Neuron (in vitro differentiated cells): ENCODE results near the gene HMGXB4.

ENCODE experiments used
- H2AFZ ChIP-seq: one replicate; pipeline ENCODE4 v1.6.1; 2013; ENCODE audit warnings: low read depth, mild to moderate bottlenecking, inconsistent platforms, low read length, moderate library complexity
- H3K27me3 ChIP-seq: one replicate; pipeline ENCODE4 v1.6.1; 2013; ENCODE audit warnings: low read length; ENCODE audit not compliant: insufficient read depth
- H3K36me3 ChIP-seq: one replicate; pipeline ENCODE4 v1.6.1; 2013; ENCODE audit warnings: low read length; ENCODE audit not compliant: insufficient read depth
- H3K4me1 ChIP-seq: one replicate; pipeline ENCODE4 v1.6.1; 2013; ENCODE audit warnings: low read length; ENCODE audit not compliant: insufficient read depth
- H3K4me3 ChIP-seq: 2 replicates; pipeline ENCODE4 v1.5.1; 2013; ENCODE audit warnings: mild to moderate bottlenecking, low read length, moderate library complexity
- H3K9me3 ChIP-seq: one replicate; pipeline ENCODE4 v1.6.1; 2013; ENCODE audit warnings: low read length

HMGXB4 gene

GRCh38 chr22:35315855-35316745 lies 58.8 kb downstream of the HMGXB4 start:
- peaks cover 3% of the 10 kb centered on the region for H3K4me1 ChIP-seq
- no peaks in the 10 kb centered on the region for H3K27me3 ChIP-seq
- H3K4me3 ChIP-seq: no peak overlapping the region
- peaks cover 9% of the 10 kb centered on the region for H3K36me3 ChIP-seq
- H2AFZ ChIP-seq: no peak overlapping the region
- no peaks in the 10 kb centered on the region for H3K9me3 ChIP-seq

GRCh38 chr22:35316751-35317150 lies 59.5 kb downstream of the HMGXB4 start:
- Histone ChIP-seq H3K9me3 (no peaks in the 10 kb centered on the region), H3K27me3 (no peaks in the 10 kb centered on the region), H2AFZ (no peak overlapping the region), H3K4me3 (no peak overlapping the region), H3K36me3 (peaks cover 9% of the 10 kb centered on the region), H3K4me1 (peaks cover 3% of the 10 kb centered on the region)

GRCh38 chr22:35317680-35318290 lies 60.5 kb downstream of the HMGXB4 start:
- H3K36me3 ChIP-seq: peaks cover 16% of the 10 kb centered on the region

GRCh38 chr22:35318346-35319215 lies 61.3 kb downstream of the HMGXB4 start:
- Histone ChIP-seq H3K4me1 (no peaks in the 10 kb centered on the region), H2AFZ (no peak overlapping the region), H3K4me3 (no peak overlapping the region), H3K27me3 (no peaks in the 10 kb centered on the region), H3K36me3 (peaks cover 20% of the 10 kb centered on the region), H3K9me3 (no peaks in the 10 kb centered on the region)

More at GRCh38 chr22:35317680-35318290, 60.5 kb downstream of the HMGXB4 start:
- Histone ChIP-seq H3K9me3 (no peaks in the 10 kb centered on the region), H3K4me1 (no peaks in the 10 kb centered on the region), H3K4me3 (no peak overlapping the region), H2AFZ (no peak overlapping the region), H3K27me3 (no peaks in the 10 kb centered on the region)

GRCh38 chr22:35319244-35319985 lies 62.1 kb downstream of the HMGXB4 start:
- Histone ChIP-seq H3K36me3 (peaks cover 26% of the 10 kb centered on the region), H3K27me3 (no peaks in the 10 kb centered on the region), H3K4me3 (no peak overlapping the region), H3K9me3 (no peaks in the 10 kb centered on the region), H3K4me1 (no peaks in the 10 kb centered on the region), H2AFZ (no peak overlapping the region)

GRCh38 chr22:35322126-35322525 lies 64.8 kb downstream of the HMGXB4 start:
- Histone ChIP-seq H3K9me3 (no peaks in the 10 kb centered on the region), H3K4me3 (no peak overlapping the region), H3K36me3 (peaks cover 44% of the 10 kb centered on the region)

GRCh38 chr22:35322893-35323292 lies 65.6 kb downstream of the HMGXB4 start:
- Histone ChIP-seq H3K4me3 (no peak overlapping the region), H2AFZ (no peak overlapping the region), H3K27me3 (no peaks in the 10 kb centered on the region), H3K4me1 (no peaks in the 10 kb centered on the region), H3K36me3 (peaks cover 51% of the 10 kb centered on the region), H3K9me3 (no peaks in the 10 kb centered on the region)

More at GRCh38 chr22:35322126-35322525, 64.8 kb downstream of the HMGXB4 start:
- no peak overlapping the region for H2AFZ ChIP-seq
- no peaks in the 10 kb centered on the region for H3K4me1 ChIP-seq
- H3K27me3 ChIP-seq: no peaks in the 10 kb centered on the region

- H3K4me1 ChIP-seq: no peaks in the 10 kb centered on the region
- no peak overlapping the region for H2AFZ ChIP-seq
- peaks cover 55% of the 10 kb centered on the region for H3K36me3 ChIP-seq
- no peaks in the 10 kb centered on the region for H3K27me3 ChIP-seq
- no peaks in the 10 kb centered on the region for H3K9me3 ChIP-seq
- H3K4me3 ChIP-seq: no peak overlapping the region
Observed at GRCh38 chr22:35323305-35323704, 66.0 kb downstream of the HMGXB4 start.

GRCh38 chr22:35324067-35324466 lies 66.8 kb downstream of the HMGXB4 start:
- no peaks in the 10 kb centered on the region for H3K4me1 ChIP-seq
- no peaks in the 10 kb centered on the region for H3K27me3 ChIP-seq
- H3K9me3 ChIP-seq: no peaks in the 10 kb centered on the region
- H3K36me3 ChIP-seq: peaks cover 52% of the 10 kb centered on the region
- H2AFZ ChIP-seq: no peak overlapping the region
- H3K4me3 ChIP-seq: no peak overlapping the region

GRCh38 chr22:35324762-35325161 lies 67.5 kb downstream of the HMGXB4 start:
- Histone ChIP-seq H3K9me3 (no peaks in the 10 kb centered on the region), H3K4me1 (no peaks in the 10 kb centered on the region), H3K4me3 (no peak overlapping the region), H3K36me3 (peaks cover 52% of the 10 kb centered on the region), H3K27me3 (no peaks in the 10 kb centered on the region), H2AFZ (no peak overlapping the region)

GRCh38 chr22:35325209-35325608 lies 67.9 kb downstream of the HMGXB4 start:
- no peak overlapping the region for H2AFZ ChIP-seq
- H3K4me1 ChIP-seq: no peaks in the 10 kb centered on the region
- peaks cover 53% of the 10 kb centered on the region for H3K36me3 ChIP-seq

GRCh38 chr22:35326854-35327562 lies 69.7 kb downstream of the HMGXB4 start:
- no peak overlapping the region for H2AFZ ChIP-seq
- H3K4me3 ChIP-seq: no peak overlapping the region
- H3K27me3 ChIP-seq: no peaks in the 10 kb centered on the region
- no peaks in the 10 kb centered on the region for H3K9me3 ChIP-seq
- H3K36me3 ChIP-seq: peaks cover 62% of the 10 kb centered on the region
- no peaks in the 10 kb centered on the region for H3K4me1 ChIP-seq

More at GRCh38 chr22:35325209-35325608, 67.9 kb downstream of the HMGXB4 start:
- no peaks in the 10 kb centered on the region for H3K27me3 ChIP-seq
- no peaks in the 10 kb centered on the region for H3K9me3 ChIP-seq
- H3K4me3 ChIP-seq: no peak overlapping the region
